Fibroblast of skin of right quadriceps (primary cell): ENCODE measurements around the gene KCTD10.
"Not testable (repeated sequence)": the region's sequence is repeated elsewhere in the genome, so short reads cannot be mapped to it uniquely, and the experiment has no call there.

Experiments
- DNase-seq: peaks from one replicate; pipeline ENCODE4 v3.0.0-alpha.2; 2013

The KCTD10 gene

GRCh38 chr12:109448272-109448671 is 28.8 kb downstream of the KCTD10 start:
- no peak for DNase-seq

GRCh38 chr12:109447482-109447881 is 29.6 kb downstream of the KCTD10 start:
- DNase-seq = no peak

- no peak for DNase-seq
These were observed 30.2 kb downstream of the KCTD10 start for GRCh38 chr12:109446869-109447268.

- DNase-seq = peak; percentile 29
These were observed 31.9 kb downstream of the KCTD10 start for GRCh38 chr12:109445191-109445609.

GRCh38 chr12:109444259-109444658 is 32.8 kb downstream of the KCTD10 start:
- DNase-seq = no peak

- no peak for DNase-seq
These were observed 33.3 kb downstream of the KCTD10 start for GRCh38 chr12:109443794-109444193.

- no peak for DNase-seq
These were observed 36.1 kb downstream of the KCTD10 start for GRCh38 chr12:109440851-109441490.

GRCh38 chr12:109439951-109440350 is 37.1 kb downstream of the KCTD10 start:
- DNase-seq = not testable (repeated sequence)

- DNase-seq = no peak
These were observed 37.9 kb downstream of the KCTD10 start for GRCh38 chr12:109439181-109439580.

- peak; percentile 57 for DNase-seq
These were observed 40.9 kb downstream of the KCTD10 start for GRCh38 chr12:109436188-109436560.

GRCh38 chr12:109435428-109436187 is 41.5 kb downstream of the KCTD10 start:
- DNase-seq = no peak

- no peak for DNase-seq
These were observed 42.5 kb downstream of the KCTD10 start for GRCh38 chr12:109434582-109434981.

GRCh38 chr12:109433618-109434017 is 43.5 kb downstream of the KCTD10 start:
- DNase-seq = no peak

GRCh38 chr12:109432842-109433304 is 44.2 kb downstream of the KCTD10 start:
- peak; percentile 67 for DNase-seq

- DNase-seq = no peak
These were observed 44.7 kb downstream of the KCTD10 start for GRCh38 chr12:109432431-109432830.

- DNase-seq = no peak
These were observed 46.9 kb downstream of the KCTD10 start for GRCh38 chr12:109430244-109430643.

- not testable (repeated sequence) for DNase-seq
These were observed 48.3 kb downstream of the KCTD10 start for GRCh38 chr12:109428804-109429203.

GRCh38 chr12:109428037-109428629 is 49.0 kb downstream of the KCTD10 start:
- DNase-seq = peak; percentile 65

GRCh38 chr12:109423392-109423791 is 53.7 kb downstream of the KCTD10 start:
- DNase-seq = no peak

- no peak for DNase-seq
These were observed 54.8 kb downstream of the KCTD10 start for GRCh38 chr12:109422251-109422650.

- peak; percentile 13 for DNase-seq
These were observed 55.6 kb downstream of the KCTD10 start for GRCh38 chr12:109421355-109422087.

GRCh38 chr12:109418848-109419480 is 58.1 kb downstream of the KCTD10 start:
- DNase-seq = no peak

GRCh38 chr12:109406147-109406546 is 71.0 kb downstream of the KCTD10 start:
- not testable (repeated sequence) for DNase-seq
